ENCODE results near the gene SLC30A5.
A peak's percentile ranks its signal among the peaks of the same experiment; 100 is the strongest.
"Not testable (repeated sequence)": the region's sequence is repeated elsewhere in the genome, so short reads cannot be mapped to it uniquely, and the experiment has no call there.

Gene SLC30A5

DNA sequence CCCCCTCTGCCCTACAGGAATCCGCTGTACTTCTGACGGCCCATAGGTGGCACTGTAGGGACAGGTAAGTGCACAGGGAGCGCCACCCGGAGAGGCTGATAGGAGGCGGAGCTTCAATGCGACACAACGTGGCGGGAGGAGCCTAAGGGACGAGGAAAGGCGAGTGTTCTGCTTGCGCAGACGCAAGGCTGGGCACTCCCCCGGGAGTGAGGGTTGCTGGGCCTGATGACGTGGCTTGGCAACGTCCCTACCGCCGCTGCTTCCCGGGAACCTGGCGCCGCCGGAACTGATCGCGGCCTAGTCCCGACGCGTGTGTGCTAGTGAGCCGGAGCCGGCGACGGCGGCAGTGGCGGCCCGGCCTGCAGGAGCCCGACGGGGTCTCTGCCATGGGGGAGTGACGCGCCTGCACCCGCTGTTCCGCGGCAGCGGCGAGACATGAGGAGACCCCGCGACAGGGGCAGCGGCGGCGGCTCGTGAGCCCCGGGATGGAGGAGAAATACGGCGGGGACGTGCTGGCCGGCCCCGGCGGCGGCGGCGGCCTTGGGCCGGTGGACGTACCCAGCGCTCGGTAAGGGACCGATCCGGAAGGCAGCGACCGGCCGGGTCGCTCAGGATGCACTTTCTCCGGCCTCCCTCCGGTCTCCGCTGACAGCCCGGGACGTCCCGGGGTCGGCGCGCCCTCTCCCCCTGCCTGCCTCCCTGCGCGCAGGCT is at the start of gene SLC30A5:
Gene SLC30A5 (plus strand): TSS at position 244 of the 712 bp plus-strand sequence. CDS start 242 bp downstream, at position 486.
- DNase-seq = peak; percentile 100

DNA sequence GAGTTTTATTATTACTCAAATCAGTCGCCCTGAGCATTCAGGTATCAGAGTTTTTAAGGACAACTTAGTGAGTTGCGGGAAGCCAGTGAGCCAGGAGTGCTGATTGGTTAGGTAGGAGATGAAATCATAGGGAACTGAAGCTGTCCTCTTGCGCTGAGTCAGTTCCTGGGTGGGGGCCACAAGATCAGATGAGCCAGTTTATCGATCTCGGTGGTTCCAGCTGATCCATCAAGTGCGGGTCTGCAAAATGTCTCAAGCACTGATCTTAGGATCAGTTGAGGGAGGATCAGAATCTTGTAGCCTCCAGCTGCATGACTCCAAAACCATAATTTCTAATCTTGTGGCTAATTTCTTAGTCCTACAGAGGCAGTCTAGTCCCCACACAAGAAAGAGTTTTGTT is 48.6 kb upstream of the SLC30A5 start:
- not testable (repeated sequence) for DNase-seq

DNA sequence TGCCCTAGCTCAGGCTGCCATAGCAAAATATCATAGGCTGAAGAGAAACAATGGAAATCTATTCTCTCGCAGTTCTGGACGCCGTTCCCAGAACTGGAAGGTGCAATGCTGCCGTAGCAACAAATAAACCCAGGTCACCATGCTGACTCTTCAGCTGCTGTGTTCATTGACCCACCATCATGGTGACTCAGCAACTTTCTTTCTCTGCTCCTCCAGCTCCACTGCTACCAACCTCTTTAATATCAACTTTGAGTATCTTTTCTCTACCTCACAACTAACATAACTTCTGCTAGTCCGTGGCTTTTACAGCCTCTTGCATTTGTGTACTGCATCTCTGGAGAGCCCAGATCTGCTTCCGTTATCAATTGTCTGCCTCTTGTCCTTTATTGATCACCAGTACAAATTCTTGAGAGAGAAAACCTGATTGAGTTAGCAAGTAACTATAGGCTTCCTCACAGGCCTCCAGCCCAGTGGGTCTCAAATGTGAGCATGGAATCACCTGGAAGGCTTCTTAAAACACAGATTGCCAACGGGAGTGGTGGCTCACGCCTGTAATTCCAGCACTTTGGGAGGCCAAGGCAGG is 47.3 kb upstream of the SLC30A5 start:
- DNase-seq = peak; percentile 6

DNA sequence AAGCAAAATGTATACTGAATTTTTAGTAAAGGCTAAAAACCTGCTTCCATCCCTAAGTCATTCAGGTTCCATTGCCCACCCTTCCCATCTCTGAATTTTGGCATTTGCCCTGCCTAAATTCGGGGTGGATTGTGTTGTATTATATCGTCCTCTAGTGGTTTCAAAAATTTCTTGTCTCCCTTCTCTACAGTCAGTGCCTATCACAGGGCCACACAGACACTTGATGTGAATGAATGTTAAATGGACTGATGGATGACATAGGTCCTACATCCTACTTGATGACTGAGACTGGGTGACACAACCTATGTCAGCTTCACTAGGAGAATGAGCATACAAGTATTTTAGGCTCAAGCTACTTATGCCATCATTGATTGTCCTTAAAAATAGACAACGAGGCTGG is 45.6 kb upstream of the SLC30A5 start:
- DNase-seq = no peak

DNA sequence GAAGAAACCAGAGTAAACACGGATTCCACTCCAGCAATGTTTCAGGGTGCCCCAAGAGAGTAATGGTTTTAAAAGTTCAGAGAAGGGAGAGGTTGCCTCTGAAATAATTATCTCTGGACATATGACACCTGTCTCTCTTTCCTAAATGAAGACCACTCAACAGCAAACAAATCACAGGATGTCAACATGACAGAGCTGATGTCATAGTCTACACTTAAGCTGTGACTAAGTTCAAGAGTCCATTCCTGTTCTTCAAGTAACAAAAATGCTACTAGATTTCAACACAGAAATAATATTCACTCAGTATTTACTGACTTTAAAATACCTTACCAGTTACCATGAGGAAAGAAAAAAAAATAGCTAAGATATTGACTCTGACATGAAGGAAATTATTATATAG is 44.7 kb upstream of the SLC30A5 start:
- no peak for DNase-seq

DNA sequence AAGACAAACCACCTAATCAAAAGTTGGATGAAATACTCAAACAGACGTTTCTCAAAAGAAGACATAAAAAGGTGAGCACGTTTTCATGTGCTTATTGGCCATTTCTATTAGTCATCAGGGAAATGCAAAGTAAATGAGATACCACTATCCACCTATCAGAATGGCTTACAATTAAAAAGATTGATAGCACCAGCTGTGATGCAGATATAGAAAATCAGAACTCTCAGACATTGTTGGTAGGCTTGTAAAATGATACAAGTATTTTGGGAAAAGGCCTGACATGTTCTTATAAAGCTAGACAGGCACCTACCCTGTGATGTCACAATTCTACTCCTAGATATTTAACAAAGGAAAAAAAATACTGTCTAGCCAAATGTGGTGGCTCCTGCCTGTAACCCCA is 44.0 kb upstream of the SLC30A5 start:
- no peak for DNase-seq

DNA sequence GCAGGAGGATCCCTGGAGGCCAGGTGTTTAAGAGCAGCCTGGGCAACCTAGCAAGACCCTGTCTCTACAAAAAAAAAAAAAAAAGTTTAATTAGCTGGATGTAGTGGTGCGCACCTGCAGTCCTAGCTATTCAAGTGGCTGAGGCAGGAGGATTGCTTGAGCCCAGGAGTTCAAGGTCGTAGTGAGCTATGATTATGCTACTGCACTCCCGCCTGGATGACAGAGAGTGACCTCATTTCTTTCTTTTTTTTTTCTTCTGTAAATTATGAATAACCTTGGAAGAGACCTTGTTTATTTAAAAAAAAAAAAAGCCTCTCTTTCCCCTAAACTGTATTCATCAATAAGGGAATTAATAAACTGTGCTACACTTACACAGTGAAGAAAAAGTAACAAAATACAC is 43.6 kb upstream of the SLC30A5 start:
- DNase-seq = no peak

DNA sequence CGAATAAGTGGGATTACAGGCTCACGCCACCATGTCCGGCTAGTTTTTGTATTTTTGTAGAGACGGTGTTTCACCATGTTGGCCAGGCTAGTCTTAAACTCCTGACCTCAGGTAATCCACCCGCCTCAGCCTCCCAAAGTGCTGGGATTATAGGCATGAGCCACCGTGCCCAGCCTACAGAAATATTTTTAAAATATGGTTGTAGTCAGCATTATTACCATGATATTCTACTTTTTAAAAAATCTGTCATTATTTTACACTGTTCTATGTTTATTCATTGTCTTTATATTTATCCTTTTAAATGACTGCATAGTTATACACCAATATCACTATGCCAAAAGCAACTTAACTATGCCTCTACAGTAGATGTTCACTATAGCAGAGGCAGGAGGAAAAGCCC is 41.6 kb upstream of the SLC30A5 start:
- DNase-seq = no peak

DNA sequence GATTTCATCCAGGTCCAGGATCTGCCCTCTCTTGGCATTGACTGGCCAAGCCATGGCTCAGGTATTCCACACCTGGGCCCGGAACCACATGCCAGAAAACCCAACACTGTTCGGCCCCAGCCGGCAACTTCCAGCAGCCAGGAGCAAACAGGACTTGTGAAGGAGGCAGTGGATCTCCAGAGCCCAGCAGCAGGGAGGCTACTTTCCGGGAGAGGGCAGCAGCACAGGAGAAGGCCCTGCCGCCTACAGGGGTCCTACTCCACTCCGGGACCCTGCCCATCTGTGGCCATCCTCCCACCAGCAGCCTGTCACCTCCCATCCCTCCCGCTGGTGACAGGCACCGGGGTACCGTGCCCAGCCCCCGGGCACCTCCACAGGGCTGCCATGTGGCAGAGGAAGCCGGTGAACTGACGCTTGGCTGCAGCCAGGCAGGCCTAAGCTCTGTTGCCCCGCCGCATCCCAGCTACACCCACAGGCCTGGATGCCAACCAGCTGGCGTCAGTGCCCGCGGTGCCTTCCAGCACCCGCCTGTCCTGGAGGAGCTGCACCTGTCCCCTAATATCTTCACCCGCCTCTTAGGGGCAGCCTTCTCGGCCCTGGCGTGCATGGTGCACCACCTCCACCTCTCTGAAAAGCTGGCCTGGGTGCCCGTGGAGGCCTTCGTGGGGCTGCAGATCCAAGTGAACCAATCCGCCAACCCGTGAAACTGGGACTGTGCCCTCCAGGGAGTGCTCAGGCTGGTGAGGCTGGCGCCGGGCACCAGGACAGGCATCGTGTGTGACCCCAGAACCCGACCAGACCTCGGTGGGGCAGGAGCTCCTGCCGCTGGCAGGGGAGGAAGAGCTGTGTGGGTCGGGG is 18.9 kb upstream of the SLC30A5 start:
- DNase-seq = no peak

DNA sequence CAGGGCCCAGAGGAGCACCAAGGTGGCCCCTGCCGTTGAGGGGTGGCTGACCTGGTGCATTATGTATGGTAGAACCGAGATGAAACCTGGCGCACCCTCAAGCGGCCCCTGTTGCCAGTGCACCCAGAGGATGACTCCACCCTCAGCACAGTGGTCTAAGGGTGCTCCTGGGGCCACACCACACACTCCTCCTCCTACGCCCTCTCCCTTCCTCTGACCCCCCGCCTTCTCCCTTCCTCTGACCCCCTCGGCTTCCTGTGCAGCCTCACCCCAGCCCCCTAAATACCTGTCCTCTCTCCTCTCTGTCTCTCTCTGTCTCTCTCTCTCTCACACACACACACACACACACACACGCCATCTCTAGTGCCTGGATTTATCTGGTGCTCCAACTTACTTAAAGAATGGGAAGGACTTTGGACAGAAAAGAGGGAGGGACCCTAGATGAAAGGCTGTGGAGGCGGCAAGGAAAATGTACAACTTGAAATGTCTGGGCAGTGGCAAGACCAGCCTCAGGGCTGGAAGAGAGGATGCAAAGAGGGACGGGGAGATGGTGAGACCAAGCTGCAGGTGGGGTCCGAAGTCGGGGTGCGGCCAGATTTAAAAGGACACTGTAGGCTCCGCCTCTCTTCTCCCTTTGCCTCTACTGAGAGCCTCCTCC is 18.2 kb upstream of the SLC30A5 start:
- no peak for DNase-seq

DNA sequence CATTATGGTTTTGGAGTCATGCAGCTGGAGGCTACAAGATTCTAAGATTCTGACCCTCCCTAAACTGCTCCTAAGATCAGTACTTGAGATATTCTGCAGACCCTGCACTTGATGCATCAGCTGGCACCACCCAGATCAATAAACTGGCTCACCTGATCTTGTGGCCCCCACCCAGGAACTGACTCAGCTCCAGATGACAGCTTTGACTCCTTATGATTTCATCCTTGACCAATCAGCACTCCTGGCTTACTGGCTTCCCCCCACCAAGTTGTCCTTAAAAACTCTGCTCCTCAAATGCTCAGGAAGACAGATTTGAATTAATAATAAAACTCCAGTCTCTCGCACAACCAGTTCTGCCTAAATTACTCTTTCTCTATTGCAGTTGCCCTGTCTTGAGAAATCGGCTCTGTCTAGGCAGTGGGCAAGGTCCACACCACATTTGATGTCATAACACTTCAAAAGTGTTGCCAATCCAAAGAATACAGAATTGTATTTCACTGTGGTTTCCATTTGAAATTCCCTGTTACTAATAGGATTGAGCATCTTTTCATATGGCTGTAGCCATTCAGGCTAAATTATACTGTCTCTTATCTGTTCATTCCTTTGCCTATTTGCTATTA is 14.8 kb upstream of the SLC30A5 start:
- DNase-seq = no peak

DNA sequence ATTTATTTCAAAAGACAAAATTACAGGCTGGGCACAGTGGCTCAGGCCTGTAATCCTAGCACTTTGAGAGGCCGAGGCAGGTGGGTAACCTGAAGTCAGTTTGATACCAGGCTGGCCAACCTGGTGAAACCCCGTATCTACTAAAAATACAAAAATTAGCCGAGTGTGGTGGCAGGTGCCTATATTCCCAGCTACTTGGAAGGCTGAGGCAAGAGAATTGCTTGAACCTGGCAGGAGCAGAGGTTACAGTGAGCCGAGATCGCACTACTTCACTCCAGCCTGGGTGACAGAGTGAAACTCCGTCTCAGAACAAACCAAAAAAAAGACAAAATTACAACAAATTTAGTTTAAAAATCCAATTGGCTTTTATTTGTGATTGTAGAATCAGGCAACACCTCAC is 14.3 kb upstream of the SLC30A5 start:
- no peak for DNase-seq

DNA sequence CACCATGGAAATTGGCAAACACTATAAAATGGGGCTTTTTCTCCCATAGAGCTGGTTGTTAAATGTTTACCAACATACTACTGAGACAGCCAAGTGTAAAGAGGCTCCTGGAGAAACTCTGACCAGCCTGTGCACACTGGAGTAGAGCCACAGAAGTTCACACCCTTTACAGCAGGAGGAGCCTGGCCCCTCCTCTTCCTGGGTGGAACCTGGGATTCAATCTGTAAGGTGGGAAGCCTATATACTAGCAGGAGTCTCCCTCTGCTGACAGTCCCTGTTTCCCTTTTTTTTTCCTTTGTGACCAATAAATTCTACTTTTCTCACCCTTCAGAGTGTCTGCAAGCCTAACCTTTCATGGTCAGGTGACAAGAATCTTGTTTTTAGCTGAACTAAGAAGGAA is 10.4 kb upstream of the SLC30A5 start:
- DNase-seq = peak; percentile 20

DNA sequence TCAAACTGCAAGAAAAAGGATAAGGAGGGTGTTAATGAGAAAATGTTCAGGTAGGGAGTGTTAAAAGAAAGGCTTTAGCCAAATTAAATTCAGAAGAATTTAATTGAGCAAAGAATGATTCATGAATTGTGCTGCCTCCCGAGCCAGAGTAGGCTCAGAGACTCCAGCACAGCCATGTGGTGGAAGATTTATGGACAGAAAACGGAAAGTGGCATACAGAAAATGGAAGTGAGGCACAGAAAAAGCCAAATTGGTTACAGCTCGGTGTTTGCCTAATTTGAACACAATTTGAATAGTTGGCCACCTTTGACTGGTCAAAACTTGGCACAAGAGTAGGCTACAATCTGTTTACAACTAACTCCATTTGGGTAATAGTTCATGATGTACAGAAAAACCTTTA is 9.6 kb upstream of the SLC30A5 start:
- DNase-seq = no peak

DNA sequence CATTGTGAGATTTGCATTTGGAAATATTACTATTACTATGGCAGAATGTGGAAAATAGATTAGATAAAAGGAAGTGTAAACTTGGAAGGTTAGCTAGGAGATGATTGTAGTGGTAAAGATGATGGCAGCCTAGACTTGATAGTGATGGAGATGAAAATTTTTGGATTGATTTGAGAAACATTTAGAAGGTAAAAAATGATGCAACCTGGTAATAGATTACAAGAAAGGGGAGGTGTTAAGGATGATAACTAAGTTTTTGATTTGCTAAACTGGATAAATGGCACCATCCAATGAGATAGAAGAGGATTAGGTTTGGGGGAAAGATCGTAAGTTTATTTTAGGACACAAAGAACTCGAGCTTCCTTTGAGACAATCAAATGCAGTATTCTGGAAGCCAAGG is 8.9 kb upstream of the SLC30A5 start:
- no peak for DNase-seq

DNA sequence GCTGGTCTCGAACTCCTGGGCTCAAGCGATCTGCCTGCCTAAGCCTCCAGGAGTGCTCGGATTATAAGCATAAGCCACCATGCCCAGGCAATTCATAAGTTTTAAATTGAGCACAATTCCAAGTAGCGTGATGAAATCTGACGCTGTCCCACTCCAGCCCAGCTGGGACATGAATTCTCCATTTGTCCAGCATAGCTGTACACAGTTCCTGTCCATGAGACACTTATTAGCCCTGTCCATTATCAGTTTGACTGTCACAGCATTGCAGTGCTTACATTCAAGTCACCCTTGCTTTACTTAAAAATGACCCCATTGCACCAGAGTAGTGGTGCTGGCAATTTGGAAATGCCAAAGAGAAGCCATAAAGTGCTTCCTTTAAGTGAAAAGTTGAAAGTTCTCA is 7.6 kb upstream of the SLC30A5 start:
- no peak for DNase-seq

DNA sequence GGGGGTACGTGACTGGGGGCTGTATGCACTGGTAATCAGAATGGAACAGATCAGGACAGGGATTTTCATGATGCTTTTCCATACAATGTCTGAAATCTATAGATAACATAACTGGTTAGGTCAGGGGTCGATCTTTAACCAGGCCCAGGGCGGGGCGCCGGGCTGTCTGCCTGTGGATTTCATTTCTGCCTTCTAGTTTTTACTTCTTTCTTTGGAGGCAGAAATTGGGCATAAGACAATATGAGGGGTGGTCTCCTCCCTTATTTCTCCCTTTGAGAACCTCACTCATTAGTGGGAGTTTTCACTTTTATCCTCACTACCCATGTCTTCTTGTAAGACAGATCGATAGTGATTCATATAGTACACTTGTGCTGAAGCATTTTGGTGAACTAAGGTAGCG is 5.8 kb upstream of the SLC30A5 start:
- not testable (repeated sequence) for DNase-seq

DNA sequence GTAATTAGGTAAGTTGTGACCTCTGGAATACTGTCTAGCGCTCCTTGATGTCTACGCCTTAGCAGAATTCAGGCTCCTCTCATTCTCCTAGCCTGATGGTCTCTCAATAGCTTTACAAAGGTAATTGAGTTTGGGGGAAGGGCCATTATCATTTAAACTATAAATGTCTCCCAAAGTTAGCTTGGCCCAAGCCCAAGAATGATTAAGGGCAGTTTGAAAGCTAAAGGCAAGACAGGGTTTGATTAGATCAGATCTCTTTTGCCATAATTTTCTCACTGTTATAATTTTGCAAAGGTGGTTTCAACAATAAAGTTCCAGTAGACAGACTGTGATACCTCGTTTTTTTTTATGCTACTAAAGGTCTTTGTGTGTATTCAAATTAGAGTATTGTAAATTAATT is 3.7 kb upstream of the SLC30A5 start:
- no peak for DNase-seq

DNA sequence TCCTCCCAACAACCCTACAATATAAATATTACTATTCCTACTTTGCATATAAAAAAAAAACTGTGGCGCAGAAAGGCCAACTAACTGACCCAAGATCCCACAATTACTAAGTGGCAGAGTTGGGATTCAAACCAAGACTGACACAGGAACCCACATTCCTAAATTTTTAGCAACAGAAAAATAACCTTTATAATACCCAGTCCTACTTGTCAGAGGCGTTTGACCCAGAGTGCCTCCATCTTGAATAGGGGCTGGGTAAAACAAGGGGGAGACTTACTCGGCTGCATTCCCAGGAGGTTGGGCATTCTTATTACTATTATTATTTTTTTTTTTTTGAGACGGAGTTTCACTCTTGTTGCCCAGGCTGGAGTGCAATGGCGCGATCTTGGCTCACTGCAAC is 2.0 kb upstream of the SLC30A5 start:
- DNase-seq = no peak

DNA sequence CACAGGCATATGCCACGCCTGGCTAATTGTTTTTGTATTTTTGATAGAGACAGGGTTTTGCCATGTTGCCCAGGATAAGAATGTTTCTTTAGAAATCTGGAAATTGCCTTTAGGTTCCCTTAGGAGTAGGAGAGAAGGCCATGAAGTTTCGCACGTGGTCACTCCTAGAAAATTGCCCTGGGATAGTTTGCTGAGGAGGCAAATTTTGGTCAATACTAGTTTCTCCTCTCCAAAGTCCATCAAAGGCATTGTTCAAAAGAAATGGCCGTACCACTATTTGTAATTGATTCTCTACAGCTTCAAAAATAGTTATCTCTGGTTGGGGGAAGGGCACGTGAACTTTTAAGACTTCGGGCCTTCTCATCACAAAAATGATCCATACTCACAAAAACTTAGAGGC is 845 bp upstream of the SLC30A5 start:
- no peak for DNase-seq

DNA sequence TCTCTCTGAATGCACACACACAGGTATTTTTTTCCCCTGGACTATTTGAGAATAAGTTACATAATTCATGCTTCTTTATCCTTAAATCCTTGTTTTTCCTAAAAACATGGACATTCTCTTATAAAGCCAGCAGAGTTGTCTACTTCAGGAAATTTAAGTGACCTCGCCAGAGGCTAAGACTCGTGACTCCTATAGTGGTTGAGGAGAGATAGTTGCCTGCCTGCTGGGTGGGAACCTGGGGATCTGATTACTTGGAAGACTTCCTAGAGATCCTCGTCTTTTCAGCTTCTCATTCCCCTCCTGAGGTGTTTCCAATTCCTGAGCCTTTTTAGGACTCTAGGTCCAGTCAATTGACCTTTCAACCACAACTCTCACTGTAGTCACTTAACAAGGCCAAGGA is 5.5 kb downstream of the SLC30A5 start:
- DNase-seq = no peak

DNA sequence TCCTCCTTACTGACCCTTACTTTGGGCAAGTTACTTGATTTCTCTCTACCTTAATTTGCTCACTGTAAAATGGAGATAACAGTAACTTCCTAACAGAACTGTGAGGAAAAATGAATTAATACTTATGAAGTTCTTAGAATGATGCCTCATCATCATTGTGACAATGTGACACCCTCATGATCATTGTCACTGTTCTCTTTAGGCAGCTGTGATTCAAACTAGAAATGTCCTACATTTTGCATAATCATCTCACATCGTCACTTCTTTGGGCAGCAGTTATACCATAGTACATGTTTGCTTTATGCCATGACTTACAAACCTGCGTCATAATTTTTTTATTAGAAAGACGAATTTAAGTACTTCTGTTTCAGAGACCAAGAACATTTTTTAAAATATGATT is 9.7 kb downstream of the SLC30A5 start:
- no peak for DNase-seq
